SK-N-MC (cell line): Measurements from ENCODE around the gene FAR1.
A peak's percentile ranks its signal among the peaks of the same experiment; 100 is the strongest.

Source experiments
- DNase-seq: peaks from one replicate; pipeline ENCODE4 v3.0.0-alpha.2; 2011; ENCODE audit warnings: low read depth, low spot score
- H3K27ac ChIP-seq: fragments of 200-600 bp; sonication (generic); 2 replicates; pipeline ENCODE4 v1.5.1; 2016; ENCODE audit warnings: mixed run types
- H3K36me3 ChIP-seq: fragments of 200-600 bp; sonication (generic); 2 replicates; pipeline ENCODE4 v1.6.1; 2017; ENCODE audit warnings: antibody characterized with exemption, low read length, mixed read lengths; ENCODE audit not compliant: insufficient read depth
- H3K4me3 ChIP-seq: fragments of 200-600 bp; sonication (generic); 2 replicates; pipeline ENCODE4 v1.5.1; 2016
- H3K9ac ChIP-seq: fragments of 200-600 bp; sonication (generic); 2 replicates; pipeline ENCODE4 v1.8.0; 2017; ENCODE audit warnings: mixed run types, mixed read lengths; ENCODE audit not compliant: insufficient read length
- H3K9me3 ChIP-seq: fragments of 200-600 bp; sonication (generic); 2 replicates; pipeline ENCODE4 v1.6.1; 2017; ENCODE audit warnings: low read depth, mild to moderate bottlenecking, antibody characterized with exemption, low read length, moderate library complexity, mixed read lengths
- EZH2 ChIP-seq: fragments of 200-600 bp; sonication (generic); IDR thresholded peaks from one replicate; pipeline ENCODE4 v1.6.1; 2017; ENCODE audit warnings: antibody characterized with exemption
- FOXP2 ChIP-seq: optimal IDR thresholded peaks from 2 replicates; pipeline ENCODE3; 2011; ENCODE audit warnings: mild to moderate bottlenecking, moderate library complexity; ENCODE audit not compliant: insufficient read depth; ENCODE audit errors: extremely low read length, control extremely low read depth
- POLR2AphosphoS5 ChIP-seq: IDR thresholded peaks from 2 replicates; pipeline ENCODE4 v1.6.1; 2012; ENCODE audit warnings: mild to moderate bottlenecking, low read depth, low read length, borderline replicate concordance

Gene FAR1

GRCh38 chr11:13771151-13771550 lies 102.7 kb downstream of the FAR1 start:
- TF ChIP-seq EZH2 (no peak), POLR2AphosphoS5 (no peak), FOXP2 (no peak)
- H3K9me3 ChIP-seq, result no peaks in the 10 kb centered on the region
- no peaks in the 10 kb centered on the region for H3K36me3 ChIP-seq
- no peak overlapping the region for H3K4me3 ChIP-seq
- DNase-seq, result no peak
- no peak overlapping the region for H3K9ac ChIP-seq
- H3K27ac ChIP-seq, result no peak overlapping the region

- Histone ChIP-seq H3K9ac (no peak overlapping the region), H3K27ac (no peak overlapping the region), H3K9me3 (no peaks in the 10 kb centered on the region), H3K36me3 (no peaks in the 10 kb centered on the region), H3K4me3 (no peak overlapping the region)
- peak; percentile 59 for DNase-seq
- TF ChIP-seq POLR2AphosphoS5 (no peak), FOXP2 (no peak), EZH2 (no peak)
These were observed 104.0 kb downstream of the FAR1 start for GRCh38 chr11:13772223-13773046.

DNA sequence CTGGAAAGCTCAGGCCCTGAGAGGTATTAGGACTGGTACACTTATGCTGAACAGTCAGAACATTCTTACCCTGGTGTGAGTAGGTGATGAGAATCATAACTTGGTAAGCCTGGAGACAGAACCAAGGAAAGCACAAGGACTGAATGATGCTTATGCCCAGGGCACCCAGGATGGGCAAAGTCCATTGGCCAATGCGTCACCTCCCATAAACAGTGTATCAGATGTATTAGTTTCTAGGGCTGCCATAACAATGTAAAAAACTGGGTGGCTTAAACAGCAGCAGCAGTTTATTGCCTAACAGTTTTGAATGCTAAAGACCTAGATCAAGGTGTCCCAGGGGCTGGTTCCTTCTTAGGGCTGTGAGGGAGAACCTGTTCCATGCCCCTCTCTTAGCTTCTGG lies 107.0 kb downstream of the FAR1 start:
- H3K9ac ChIP-seq, result no peak overlapping the region
- H3K9me3 ChIP-seq, result no peaks in the 10 kb centered on the region
- no peaks in the 10 kb centered on the region for H3K36me3 ChIP-seq
- DNase-seq, result no peak
- TF ChIP-seq POLR2AphosphoS5 (no peak), EZH2 (no peak), FOXP2 (no peak)
- no peak overlapping the region for H3K27ac ChIP-seq
- H3K4me3 ChIP-seq, result no peak overlapping the region

DNA sequence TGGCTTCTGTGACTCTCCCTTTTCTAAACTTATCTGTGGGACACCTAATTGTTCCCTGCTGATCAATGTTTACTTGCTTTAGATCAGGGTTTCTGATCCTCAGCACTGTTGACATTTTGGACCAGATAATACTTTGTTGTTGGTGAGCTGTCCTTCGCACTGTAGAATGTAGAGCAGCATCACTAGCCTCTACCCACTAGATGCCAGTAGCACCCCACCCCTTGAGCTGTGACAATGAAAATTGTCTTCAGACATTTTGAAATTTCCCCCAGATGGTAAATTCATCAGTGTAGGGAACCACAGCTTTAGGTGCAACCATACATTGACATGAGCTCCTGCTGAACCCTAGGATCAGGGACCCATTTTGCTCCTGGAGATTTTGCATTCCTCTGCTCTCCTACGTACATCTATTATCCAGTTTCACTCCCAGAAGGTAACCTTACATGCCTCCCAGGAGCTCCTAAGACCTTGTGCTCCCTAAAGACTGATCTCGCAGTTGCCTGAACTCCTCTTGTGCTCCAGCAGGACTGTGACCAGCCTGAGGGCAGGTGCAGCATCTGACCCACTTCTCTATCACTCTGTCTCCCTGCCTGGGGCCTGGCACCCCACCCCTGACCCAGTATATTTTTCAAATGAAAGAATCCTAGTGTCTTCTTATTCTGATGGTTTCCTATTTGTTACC lies 107.8 kb downstream of the FAR1 start:
- no peak for DNase-seq
- Histone ChIP-seq H3K27ac (no peak overlapping the region), H3K9me3 (no peaks in the 10 kb centered on the region), H3K9ac (no peak overlapping the region), H3K4me3 (no peak overlapping the region), H3K36me3 (no peaks in the 10 kb centered on the region)
- no peak for TF ChIP-seq POLR2AphosphoS5
- TF ChIP-seq EZH2, result no peak
- TF ChIP-seq FOXP2, result no peak

DNA sequence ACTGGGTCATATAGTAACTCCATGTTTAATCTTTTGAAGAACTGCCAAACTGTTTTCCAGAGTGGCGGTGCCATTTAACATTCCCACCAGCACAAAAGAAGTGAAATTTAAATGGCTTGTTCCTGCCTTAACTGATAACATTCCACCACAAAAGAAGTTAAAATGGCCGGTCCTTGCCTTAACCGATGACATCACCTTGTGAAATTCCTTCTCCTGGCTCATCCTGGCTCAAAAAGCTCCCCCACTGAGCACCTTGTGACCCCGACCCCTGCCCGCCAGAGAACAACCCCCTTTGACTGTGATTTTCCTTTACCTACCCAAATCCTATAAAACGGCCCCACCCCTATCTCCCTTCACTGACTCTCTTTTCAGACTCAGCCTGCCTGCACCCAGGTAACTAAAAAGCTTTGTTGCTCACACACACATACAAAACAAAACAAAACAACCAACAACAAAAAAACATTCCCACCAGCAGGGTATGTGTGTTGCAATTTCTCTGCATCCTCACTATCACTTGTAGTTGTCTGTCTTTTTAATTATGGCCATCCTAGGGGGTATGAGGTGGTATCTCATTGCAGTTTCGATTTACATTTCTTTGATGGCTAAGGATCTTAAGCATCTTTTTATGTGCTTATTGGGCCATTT lies 109.0 kb downstream of the FAR1 start:
- H3K9ac ChIP-seq, result no peak overlapping the region
- no peak for DNase-seq

GRCh38 chr11:13778345-13778744 lies 109.9 kb downstream of the FAR1 start:
- no peak for TF ChIP-seq FOXP2
- no peak for TF ChIP-seq EZH2
- no peak for TF ChIP-seq POLR2AphosphoS5
- no peak overlapping the region for H3K27ac ChIP-seq
- H3K9me3 ChIP-seq, result no peaks in the 10 kb centered on the region
- H3K4me3 ChIP-seq, result no peak overlapping the region
- no peak for DNase-seq
- H3K36me3 ChIP-seq, result no peaks in the 10 kb centered on the region
- no peak overlapping the region for H3K9ac ChIP-seq

More for the DNA sequence above, 109.0 kb downstream of the FAR1 start:
- Histone ChIP-seq H3K4me3 (no peak overlapping the region), H3K27ac (no peak overlapping the region), H3K9me3 (no peaks in the 10 kb centered on the region), H3K36me3 (no peaks in the 10 kb centered on the region)
- no peak for TF ChIP-seq FOXP2
- TF ChIP-seq EZH2, result no peak
- no peak for TF ChIP-seq POLR2AphosphoS5

GRCh38 chr11:13781153-13781552 lies 112.7 kb downstream of the FAR1 start:
- TF ChIP-seq EZH2, result no peak
- no peak for TF ChIP-seq POLR2AphosphoS5
- no peak for TF ChIP-seq FOXP2
- Histone ChIP-seq H3K9me3 (no peaks in the 10 kb centered on the region), H3K4me3 (no peak overlapping the region), H3K27ac (no peak overlapping the region), H3K9ac (no peak overlapping the region), H3K36me3 (no peaks in the 10 kb centered on the region)
- no peak for DNase-seq
